Measurements from ENCODE around the gene IFT27. TPM values are rescaled to one million over a fixed set of nuclear protein-coding genes. Genes with fewer than 3 reads are reported as not detected.

IFT27 gene
- total RNA-seq, 1 experiment from 2014 or later: 23.2 TPM

DNA sequence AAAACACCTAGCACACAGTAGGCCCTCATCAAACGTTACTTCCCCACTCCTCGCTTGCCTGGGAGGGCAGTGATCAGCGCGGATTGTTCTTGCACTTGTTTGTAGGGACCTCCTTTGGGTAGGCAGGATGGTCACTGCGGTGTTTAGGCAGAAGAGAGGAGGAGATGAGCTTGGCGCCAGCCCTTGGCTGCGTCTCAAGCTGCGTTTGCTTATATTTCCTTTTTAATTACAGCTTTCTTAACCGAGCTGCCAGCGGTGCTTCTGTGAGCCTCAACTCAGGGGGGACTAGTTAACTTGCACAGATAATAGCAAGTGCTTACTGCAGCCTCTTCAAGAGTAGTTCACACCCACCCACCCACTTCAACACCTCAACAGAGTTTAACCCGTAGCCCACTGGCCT is 15.1 kb downstream of the IFT27 start:
- Histone ChIP-seq H3K9me2 (ENCODE audit: insufficient read depth) (no peaks in the 10 kb centered on the region), H3K27ac (ENCODE audit: low read depth, low read length) (no peak overlapping the region), H3K4me3 (replicated peaks in 1 of 2; ENCODE audit: low read depth in 1 of 2, low read length in 2 of 2) (no peak overlapping the region), H3K79me2 (ENCODE audit: insufficient read depth, low read length) (no peaks in the 10 kb centered on the region), H3K4me2 (ENCODE audit: low read length) (no peak overlapping the region), H3K9ac (ENCODE audit: low read length) (no peak overlapping the region), H2AFZ (ENCODE audit: low read depth, low read length, poor library complexity, severe bottlenecking) (no peak overlapping the region), H3K9me3 (ENCODE audit: control insufficient read depth in 1 of 2, insufficient read depth in 1 of 2, low read depth in 1 of 2, low read length in 2 of 2) (no peaks in the 10 kb centered on the region), H3K4me1 (ENCODE audit: control insufficient read depth in 1 of 2, insufficient read depth in 2 of 2, low read length in 2 of 2) (peaks cover 0 to 7% of the 10 kb centered on the region in 2 experiments; a peak in 1 of 4 replicates), H3K27me3 (ENCODE audit: insufficient read depth, low read length) (no peaks in the 10 kb centered on the region), H4K20me1 (ENCODE audit: insufficient read depth) (no peaks in the 10 kb centered on the region), H3K36me3 (ENCODE audit: control insufficient read depth in 1 of 2, insufficient read depth in 2 of 2, low read length in 2 of 2) (no peaks in the 10 kb centered on the region; a peak in 1 of 4 replicates)
- no peak for ATAC-seq
- ChIA-PET POLR2A (no interaction called here), CTCF (interaction anchor here (0.6 to 2.3 kb wide), 2 partner anchors 15 to 283 kb away, joined by 5 to 6 read pairs; partner anchors contain the start of gene IFT27), RAD21 (ENCODE audit: low non-redundant PET in 1 of 2, low total read pairs in 2 of 2, uncharacterized antibody in 2 of 2, unreplicated experiment in 2 of 2) (no interaction called here)
- no peak for DNase-seq (ENCODE audit: low read depth, low spot score)
- intact Hi-C loops (cut with micrococcal nuclease): no loop called here
- TF ChIP-seq, protein P1, sequence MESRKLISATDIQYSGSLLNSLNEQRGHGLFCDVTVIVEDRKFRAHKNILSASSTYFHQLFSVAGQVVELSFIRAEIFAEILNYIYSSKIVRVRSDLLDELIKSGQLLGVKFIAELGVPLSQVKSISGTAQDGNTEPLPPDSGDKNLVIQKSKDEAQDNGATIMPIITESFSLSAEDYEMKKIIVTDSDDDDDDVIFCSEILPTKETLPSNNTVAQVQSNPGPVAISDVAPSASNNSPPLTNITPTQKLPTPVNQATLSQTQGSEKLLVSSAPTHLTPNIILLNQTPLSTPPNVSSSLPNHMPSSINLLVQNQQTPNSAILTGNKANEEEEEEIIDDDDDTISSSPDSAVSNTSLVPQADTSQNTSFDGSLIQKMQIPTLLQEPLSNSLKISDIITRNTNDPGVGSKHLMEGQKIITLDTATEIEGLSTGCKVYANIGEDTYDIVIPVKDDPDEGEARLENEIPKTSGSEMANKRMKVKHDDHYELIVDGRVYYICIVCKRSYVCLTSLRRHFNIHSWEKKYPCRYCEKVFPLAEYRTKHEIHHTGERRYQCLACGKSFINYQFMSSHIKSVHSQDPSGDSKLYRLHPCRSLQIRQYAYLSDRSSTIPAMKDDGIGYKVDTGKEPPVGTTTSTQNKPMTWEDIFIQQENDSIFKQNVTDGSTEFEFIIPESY (IDR thresholded peaks at IDR 0.05; ENCODE audit: extremely low read depth, insufficient replicate concordance, low read length): no peak
- TF ChIP-seq, protein P2, sequence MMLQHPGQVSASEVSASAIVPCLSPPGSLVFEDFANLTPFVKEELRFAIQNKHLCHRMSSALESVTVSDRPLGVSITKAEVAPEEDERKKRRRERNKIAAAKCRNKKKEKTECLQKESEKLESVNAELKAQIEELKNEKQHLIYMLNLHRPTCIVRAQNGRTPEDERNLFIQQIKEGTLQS (IDR thresholded peaks at IDR 0.05): no peak
- no peak for TF ChIP-seq CEBPB (IDR thresholded peaks at IDR 0.05; ENCODE audit: low read depth)
- TF ChIP-seq ZFX (IDR thresholded peaks at IDR 0.05): no peak
- no peak for TF ChIP-seq SIN3A (IDR thresholded peaks at IDR 0.05; ENCODE audit: low read depth)
- TF ChIP-seq EGR1 (IDR thresholded peaks at IDR 0.05; ENCODE audit: low read depth): no peak
- TF ChIP-seq, protein P3, sequence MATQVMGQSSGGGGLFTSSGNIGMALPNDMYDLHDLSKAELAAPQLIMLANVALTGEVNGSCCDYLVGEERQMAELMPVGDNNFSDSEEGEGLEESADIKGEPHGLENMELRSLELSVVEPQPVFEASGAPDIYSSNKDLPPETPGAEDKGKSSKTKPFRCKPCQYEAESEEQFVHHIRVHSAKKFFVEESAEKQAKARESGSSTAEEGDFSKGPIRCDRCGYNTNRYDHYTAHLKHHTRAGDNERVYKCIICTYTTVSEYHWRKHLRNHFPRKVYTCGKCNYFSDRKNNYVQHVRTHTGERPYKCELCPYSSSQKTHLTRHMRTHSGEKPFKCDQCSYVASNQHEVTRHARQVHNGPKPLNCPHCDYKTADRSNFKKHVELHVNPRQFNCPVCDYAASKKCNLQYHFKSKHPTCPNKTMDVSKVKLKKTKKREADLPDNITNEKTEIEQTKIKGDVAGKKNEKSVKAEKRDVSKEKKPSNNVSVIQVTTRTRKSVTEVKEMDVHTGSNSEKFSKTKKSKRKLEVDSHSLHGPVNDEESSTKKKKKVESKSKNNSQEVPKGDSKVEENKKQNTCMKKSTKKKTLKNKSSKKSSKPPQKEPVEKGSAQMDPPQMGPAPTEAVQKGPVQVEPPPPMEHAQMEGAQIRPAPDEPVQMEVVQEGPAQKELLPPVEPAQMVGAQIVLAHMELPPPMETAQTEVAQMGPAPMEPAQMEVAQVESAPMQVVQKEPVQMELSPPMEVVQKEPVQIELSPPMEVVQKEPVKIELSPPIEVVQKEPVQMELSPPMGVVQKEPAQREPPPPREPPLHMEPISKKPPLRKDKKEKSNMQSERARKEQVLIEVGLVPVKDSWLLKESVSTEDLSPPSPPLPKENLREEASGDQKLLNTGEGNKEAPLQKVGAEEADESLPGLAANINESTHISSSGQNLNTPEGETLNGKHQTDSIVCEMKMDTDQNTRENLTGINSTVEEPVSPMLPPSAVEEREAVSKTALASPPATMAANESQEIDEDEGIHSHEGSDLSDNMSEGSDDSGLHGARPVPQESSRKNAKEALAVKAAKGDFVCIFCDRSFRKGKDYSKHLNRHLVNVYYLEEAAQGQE (IDR thresholded peaks at IDR 0.05; ENCODE audit: low read depth): no peak
- TF ChIP-seq CBX3 (IDR thresholded peaks at IDR 0.05; ENCODE audit: low read depth): no peak
- TF ChIP-seq POLR2A (IDR thresholded peaks at IDR 0.05; ENCODE audit: borderline replicate concordance, extremely low read depth, insufficient read depth, insufficient read length): no peak
- TF ChIP-seq EZH2 (IDR thresholded peaks at IDR 0.05): no peak
- BruUV-seq (replicated peaks): no TSS peak

Data from HCT116 (cell line).